Sigmoid colon (tissue), 7 donors: ENCODE results near the gene ADORA2B. TPM values are rescaled to one million over a fixed set of nuclear protein-coding genes. Genes with fewer than 3 reads are reported as not detected.
A peak's percentile ranks its signal among the peaks of the same experiment; 100 is the strongest.

Source experiments
- DNase-seq: peaks from one replicate; pipeline ENCODE4 v3.0.0-alpha.2; 2019
- H3K27ac ChIP-seq, 4 donors: fragments of 200-600 bp; sonication (generic); one replicate each; pipeline ENCODE4 v1.5.1; 2016 to 2019; ENCODE audit warnings: mild to moderate bottlenecking in 1 of 4
- H3K27me3 ChIP-seq, 3 donors: fragments of 200-600 bp; sonication (generic); one replicate each; pipeline ENCODE4 v1.5.1; 2019; ENCODE audit warnings: mild to moderate bottlenecking in 1 of 3
- H3K36me3 ChIP-seq, 4 donors: fragments of 200-600 bp; sonication (generic); one replicate each; pipeline ENCODE4 v1.5.1; 2016 to 2019
- H3K4me1 ChIP-seq, 4 donors: fragments of 200-600 bp; sonication (generic); one replicate each; pipeline ENCODE4 v1.5.1; 2017 to 2019
- H3K4me3 ChIP-seq, 4 donors: fragments of 200-600 bp; sonication (generic); one replicate each; pipeline ENCODE4 v1.5.1; 2017 to 2019; ENCODE audit warnings: mild to moderate bottlenecking in 2 of 4, moderate library complexity in 1 of 4
- H3K9me3 ChIP-seq, 4 donors: fragments of 200-600 bp in 3 of 4; sonication (generic) in 3 of 4; one replicate each; pipeline versions ENCODE4 v1.5.1 to v1.6.1; 2013 to 2019
- EP300 ChIP-seq, 4 donors: sonication (generic); formaldehyde crosslinking; IDR thresholded peaks; one replicate each; pipeline ENCODE4 v1.6.1; 2017; ENCODE audit warnings: antibody characterized with exemption in 4 of 4
- POLR2A ChIP-seq, 2 donors: fragments of 450-650 bp; IDR thresholded peaks; one replicate each; pipeline ENCODE4 v1.6.1; 2016; ENCODE audit warnings: antibody characterized with exemption in 2 of 2, mild to moderate bottlenecking in 2 of 2, moderate library complexity in 2 of 2
- POLR2AphosphoS5 ChIP-seq, 4 donors: sonication (generic); formaldehyde crosslinking; IDR thresholded peaks; one replicate each; pipeline ENCODE4 v1.6.1; 2017; ENCODE audit warnings: antibody characterized with exemption in 4 of 4
- WGBS, 2 donors: extraction: QIAGEN DNeasy Blood & Tissue Kit; methylation state at CpG; one replicate each; pipeline ENCODE4 v1.1.7; 2013; 5-methylcytosine and 5-hydroxymethylcytosine counted together
- intact Hi-C: fragments of 100-400 bp; cut with DNase I; formaldehyde crosslinking; loops from one replicate; pipeline ENCODE4 v1.15.1; 2023
- polyA plus RNA-seq, 3 donors: library from polyadenylated mRNA; stranded (reverse); fragments of 200-250 nt; gene quantifications; one replicate each; pipeline ENCODE4 v1.2.3, GENCODE V29; 2013
- total RNA-seq, 4 donors: library from RNA; depleted of rRNA; stranded (reverse); fragments of >200 nt; gene quantifications; one replicate each; pipeline ENCODE4 v1.1.0, GENCODE V29; 2016
- TF ChIP-seq, protein P1 (sequence below), 4 experiments: fragments of 450-650 bp in 3 of 4; fragments of 200-600 bp in 1 of 4; IDR thresholded peaks; one replicate each; pipeline ENCODE4 v1.5.1; 2016 to 2019; ENCODE audit warnings: antibody characterized with exemption in 4 of 4, mild to moderate bottlenecking in 3 of 4, moderate library complexity in 2 of 4
- donor health status: healthy with polysubstance abuse.
- donor health status: Bipolar disorder and iron deficiency.
- donor health status: healthy.

The ADORA2B gene
- total and polyA plus RNA-seq, 7 donors = 2.2 to 21.4 (median 5.4) TPM

DNA sequence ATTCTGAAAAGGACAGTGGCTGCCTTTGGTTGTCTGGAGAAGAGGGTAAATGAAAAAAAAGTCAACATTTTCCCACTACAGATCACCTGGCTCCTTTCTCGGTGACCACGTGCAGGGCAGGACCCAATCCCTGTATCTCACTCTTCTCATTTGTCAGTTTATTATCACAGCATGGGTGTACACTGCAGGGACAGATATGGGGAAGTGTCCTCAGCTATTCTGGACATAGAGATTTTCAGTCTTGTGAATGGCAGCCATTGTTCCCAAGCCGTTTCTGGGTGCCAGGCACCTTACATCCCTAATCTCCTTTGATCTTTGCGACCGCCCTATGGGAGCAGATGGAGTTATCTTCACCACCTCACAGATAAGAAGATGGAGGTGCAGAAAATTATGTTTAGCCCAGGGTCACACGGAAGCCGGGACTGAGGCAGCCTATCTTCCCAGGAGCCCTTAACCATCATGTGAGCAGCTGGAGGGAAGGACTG, 7.2 kb downstream of the ADORA2B start:
- WGBS, 2 donors = 12 to 74% methylated on average over 7 of the region's 7 CpGs
- intact Hi-C loops = no loop called here

DNA sequence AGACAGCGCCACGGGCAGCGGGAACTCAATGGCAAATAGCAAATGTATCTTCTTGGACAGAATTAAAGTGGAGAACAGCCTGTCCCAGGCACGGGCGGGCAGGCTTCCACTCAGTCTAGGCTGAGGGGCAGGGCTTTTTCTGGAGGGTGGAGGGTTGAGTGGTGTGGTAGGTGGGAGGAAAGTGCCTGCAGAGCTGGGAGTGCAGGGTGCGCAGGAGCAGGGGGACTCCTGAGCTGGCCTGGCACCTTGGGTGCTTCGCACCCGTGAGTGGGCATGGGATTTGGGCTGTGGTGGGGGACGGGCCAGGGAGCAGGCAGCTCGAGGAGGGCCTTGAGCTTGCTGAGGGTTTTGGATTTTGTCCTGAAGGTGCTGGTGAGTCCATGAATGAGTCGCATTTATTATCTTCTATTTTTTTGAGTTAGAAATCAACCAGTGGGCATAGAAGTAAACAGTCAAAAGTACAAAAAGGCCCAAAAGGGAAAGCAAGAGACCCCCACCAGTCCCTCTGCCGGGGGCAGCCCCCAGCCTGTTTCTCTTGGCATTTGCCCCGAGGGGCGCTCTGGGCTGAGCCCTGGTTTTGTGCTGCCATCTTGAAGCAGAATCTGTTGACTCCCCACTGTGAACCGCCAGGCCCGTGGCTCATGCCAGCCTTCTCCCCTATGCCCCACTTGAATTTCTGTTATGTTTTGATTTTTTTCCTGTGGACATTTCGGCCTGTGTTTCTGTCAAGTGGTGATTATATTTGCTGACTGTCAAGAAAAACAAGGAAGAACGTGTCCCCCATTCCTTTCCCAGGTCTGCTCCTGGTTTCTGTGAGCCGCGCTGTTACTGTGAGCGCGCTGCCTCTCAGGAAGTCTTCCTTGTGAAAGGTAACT, 8.2 kb downstream of the ADORA2B start:
- Histone ChIP-seq H3K4me3 (no peak overlapping the region), H3K27ac (no peak overlapping the region), H3K9me3 (no peaks in the 10 kb centered on the region), H3K27me3 (no peaks in the 10 kb centered on the region), H3K4me1 (peaks cover 0 to 10% (median 0%) of the 10 kb centered on the region in 4 donors), H3K36me3 (no peaks in the 10 kb centered on the region)
- peak; percentile 40 for DNase-seq
- intact Hi-C loops = no loop called here
- TF ChIP-seq POLR2AphosphoS5 (IDR thresholded peaks at IDR 0.05) (no peak), EP300 (IDR thresholded peaks at IDR 0.05) (no peak), POLR2A (IDR thresholded peaks at IDR 0.05) (no peak)
- TF ChIP-seq, protein P1, sequence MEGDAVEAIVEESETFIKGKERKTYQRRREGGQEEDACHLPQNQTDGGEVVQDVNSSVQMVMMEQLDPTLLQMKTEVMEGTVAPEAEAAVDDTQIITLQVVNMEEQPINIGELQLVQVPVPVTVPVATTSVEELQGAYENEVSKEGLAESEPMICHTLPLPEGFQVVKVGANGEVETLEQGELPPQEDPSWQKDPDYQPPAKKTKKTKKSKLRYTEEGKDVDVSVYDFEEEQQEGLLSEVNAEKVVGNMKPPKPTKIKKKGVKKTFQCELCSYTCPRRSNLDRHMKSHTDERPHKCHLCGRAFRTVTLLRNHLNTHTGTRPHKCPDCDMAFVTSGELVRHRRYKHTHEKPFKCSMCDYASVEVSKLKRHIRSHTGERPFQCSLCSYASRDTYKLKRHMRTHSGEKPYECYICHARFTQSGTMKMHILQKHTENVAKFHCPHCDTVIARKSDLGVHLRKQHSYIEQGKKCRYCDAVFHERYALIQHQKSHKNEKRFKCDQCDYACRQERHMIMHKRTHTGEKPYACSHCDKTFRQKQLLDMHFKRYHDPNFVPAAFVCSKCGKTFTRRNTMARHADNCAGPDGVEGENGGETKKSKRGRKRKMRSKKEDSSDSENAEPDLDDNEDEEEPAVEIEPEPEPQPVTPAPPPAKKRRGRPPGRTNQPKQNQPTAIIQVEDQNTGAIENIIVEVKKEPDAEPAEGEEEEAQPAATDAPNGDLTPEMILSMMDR (IDR thresholded peaks at IDR 0.05) = no peak
- 73 to 79% methylated on average over 22 of the region's 22 CpGs for WGBS, 2 donors

More for the DNA sequence above, 7.2 kb downstream of the ADORA2B start:
- H3K27me3 ChIP-seq = no peaks in the 10 kb centered on the region
- DNase-seq = peak; percentile 10
- H3K4me3 ChIP-seq = no peak overlapping the region
- H3K27ac ChIP-seq = no peak overlapping the region
- H3K36me3 ChIP-seq = no peaks in the 10 kb centered on the region
- TF ChIP-seq POLR2A (IDR thresholded peaks at IDR 0.05) = no peak
- TF ChIP-seq, protein P1 (IDR thresholded peaks at IDR 0.05) = no peak
- no peak for TF ChIP-seq EP300 (IDR thresholded peaks at IDR 0.05)
- no peak for TF ChIP-seq POLR2AphosphoS5 (IDR thresholded peaks at IDR 0.05)
- no peaks in the 10 kb centered on the region for H3K9me3 ChIP-seq
- peaks cover 0 to 15% (median 3%) of the 10 kb centered on the region in 4 donors for H3K4me1 ChIP-seq

DNA sequence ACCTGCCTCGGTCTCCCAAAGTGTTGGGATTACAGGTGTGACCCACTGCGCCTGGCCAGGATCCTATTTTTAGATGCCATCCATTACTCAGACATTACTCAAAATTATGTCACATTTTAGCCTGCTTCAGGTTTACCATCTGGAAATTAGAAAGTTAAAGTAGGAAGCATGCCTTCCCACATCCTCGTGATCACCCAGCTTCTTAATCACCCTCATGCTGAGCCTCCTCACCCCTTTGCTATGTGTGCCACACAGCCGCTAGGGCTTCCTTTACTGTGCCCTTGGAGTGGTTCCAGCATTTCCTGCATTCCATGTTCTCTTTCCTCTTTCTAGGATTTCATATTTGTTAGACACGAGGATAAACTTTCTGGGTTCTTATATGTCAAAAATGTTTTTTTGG, 9.3 kb downstream of the ADORA2B start:
- peak; percentile 50 for DNase-seq
- 64 to 65% methylated on average over 5 of the region's 5 CpGs for WGBS, 2 donors
- intact Hi-C loops = no loop called here
- Histone ChIP-seq H3K4me1 (peaks cover 0 to 19% (median 8%) of the 10 kb centered on the region in 4 donors), H3K4me3 (no peak overlapping the region), H3K36me3 (no peaks in the 10 kb centered on the region), H3K27me3 (no peaks in the 10 kb centered on the region), H3K27ac (no peak overlapping the region), H3K9me3 (no peaks in the 10 kb centered on the region)
- TF ChIP-seq POLR2A (IDR thresholded peaks at IDR 0.05) = no peak
- TF ChIP-seq EP300 (IDR thresholded peaks at IDR 0.05) = no peak
- TF ChIP-seq POLR2AphosphoS5 (IDR thresholded peaks at IDR 0.05) = no peak
- TF ChIP-seq, protein P1 (IDR thresholded peaks at IDR 0.05) = no peak

DNA sequence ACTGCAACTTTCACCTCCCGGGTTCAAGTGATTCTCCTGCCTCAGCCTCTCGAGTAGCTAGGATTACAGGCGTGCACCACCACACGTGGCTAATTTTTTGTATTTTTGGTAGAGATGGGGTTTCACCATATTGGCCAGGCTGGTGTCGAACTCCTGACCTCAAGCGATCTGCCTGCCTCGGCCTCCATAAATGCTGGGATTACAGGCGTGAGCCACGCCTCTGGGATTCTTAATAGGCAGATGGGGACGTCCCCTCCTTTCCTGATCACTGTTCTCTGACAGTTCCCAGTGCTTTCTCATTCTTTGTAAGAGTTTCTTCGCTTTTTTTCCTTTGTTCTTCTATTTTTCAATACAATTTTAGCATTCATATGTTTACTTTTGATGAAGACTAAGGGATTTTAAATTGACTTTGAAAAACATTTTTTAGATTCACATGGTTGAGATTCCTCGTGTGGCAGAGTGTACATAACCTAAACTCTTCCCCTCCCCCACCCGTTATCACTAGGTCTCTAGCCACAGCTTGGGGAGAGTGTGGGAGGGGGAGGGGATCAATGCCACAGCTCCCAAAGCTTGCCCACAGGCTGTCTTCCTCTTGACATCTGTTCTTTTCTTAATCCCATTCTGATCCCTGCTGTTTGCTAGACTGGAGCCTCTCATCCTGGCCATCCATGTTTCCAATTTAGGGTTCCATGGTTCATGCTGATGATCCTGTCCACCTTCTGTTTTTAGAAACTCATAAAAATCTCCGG, 11.0 kb downstream of the ADORA2B start:
- no peak overlapping the region for H3K4me3 ChIP-seq
- H3K36me3 ChIP-seq = no peaks in the 10 kb centered on the region
- no peak for TF ChIP-seq POLR2AphosphoS5 (IDR thresholded peaks at IDR 0.05)
- TF ChIP-seq POLR2A (IDR thresholded peaks at IDR 0.05) = no peak
- TF ChIP-seq EP300 (IDR thresholded peaks at IDR 0.05) = no peak
- TF ChIP-seq, protein P1 (IDR thresholded peaks at IDR 0.05) = no peak
- no peaks in the 10 kb centered on the region for H3K9me3 ChIP-seq
- intact Hi-C loops = no loop called here
- WGBS, 2 donors = 73 to 84% methylated on average over 14 of the region's 14 CpGs
- DNase-seq = peak; percentile 22
- no peaks in the 10 kb centered on the region for H3K27me3 ChIP-seq
- H3K4me1 ChIP-seq = peaks cover 0 to 26% (median 14%) of the 10 kb centered on the region in 4 donors
- H3K27ac ChIP-seq = no peak overlapping the region
